Activated CD4-positive, alpha-beta T cell treated with anti-CD3 and anti-CD28 coated beads, Interleukin-2, amount 50 U/mL, for 4 hours (primary cell): ENCODE data around the gene PCDHA1.
"Not testable (repeated sequence)": the region's sequence is repeated elsewhere in the genome, so short reads cannot be mapped to it uniquely, and the experiment has no call there.

ENCODE experiments used
- DNase-seq, 2 experiments: peaks; one replicate each; pipeline ENCODE4 v3.0.0-alpha.2; 2020

PCDHA1 gene

GRCh38 chr5:140785905-140786686 is at the start of gene PCDHA1:
TSS of gene PCDHA1 (plus strand) at chr5:140786140.
- no peak for DNase-seq

GRCh38 chr5:140737486-140737885 is 48.5 kb upstream of the PCDHA1 start:
- no peak for DNase-seq

GRCh38 chr5:140741967-140742366 is 44.0 kb upstream of the PCDHA1 start:
- DNase-seq, result no peak

- no peak for DNase-seq
Measured at GRCh38 chr5:140753561-140753960, 32.4 kb upstream of the PCDHA1 start.

GRCh38 chr5:140764177-140764973 is 21.6 kb upstream of the PCDHA1 start:
- DNase-seq, result no peak

- no peak for DNase-seq
Measured at GRCh38 chr5:140767444-140767843, 18.5 kb upstream of the PCDHA1 start.

GRCh38 chr5:140780512-140780911 is 5.4 kb upstream of the PCDHA1 start:
- DNase-seq, result no peak

- DNase-seq, result not testable (repeated sequence)
Measured at GRCh38 chr5:140787422-140787821, 1.5 kb downstream of the PCDHA1 start.

- not testable (repeated sequence) for DNase-seq
Measured at GRCh38 chr5:140787849-140788504, 2.0 kb downstream of the PCDHA1 start.

GRCh38 chr5:140791089-140791488 is 5.1 kb downstream of the PCDHA1 start:
- DNase-seq, result no peak

GRCh38 chr5:140794595-140795258 is 8.8 kb downstream of the PCDHA1 start, which contains the start of gene PCDHA2:
TSS of gene PCDHA2 (plus strand) at chr5:140794852.
- DNase-seq, result no peak

- no peak for DNase-seq
Measured at GRCh38 chr5:140795259-140795641, 9.3 kb downstream of the PCDHA1 start.

- not testable (repeated sequence) for DNase-seq
Measured at GRCh38 chr5:140796072-140796717, 10.3 kb downstream of the PCDHA1 start.

GRCh38 chr5:140796718-140797095 is 10.8 kb downstream of the PCDHA1 start:
- DNase-seq, result no peak

- DNase-seq, result no peak
Measured at GRCh38 chr5:140800816-140801493, 15.0 kb downstream of the PCDHA1 start, which contains the start of gene PCDHA3. TSS of gene PCDHA3 (plus strand) at chr5:140801057.

GRCh38 chr5:140801494-140801841 is 15.5 kb downstream of the PCDHA1 start:
- DNase-seq, result no peak

- DNase-seq, result not testable (repeated sequence)
Measured at GRCh38 chr5:140802381-140802780, 16.4 kb downstream of the PCDHA1 start.

- no peak for DNase-seq
Measured at GRCh38 chr5:140802781-140803271, 16.9 kb downstream of the PCDHA1 start.

- DNase-seq, result no peak
Measured at GRCh38 chr5:140806834-140807775, 21.2 kb downstream of the PCDHA1 start, which contains the start of gene PCDHA4. TSS of gene PCDHA4 (plus strand) at chr5:140807068.

GRCh38 chr5:140808241-140808888 is 22.4 kb downstream of the PCDHA1 start:
- not testable (repeated sequence) for DNase-seq
